Stomach (tissue), 4 donors: ENCODE data around the gene COL5A1.

Experiments used
- CTCF ChIP-seq, 7 experiments: fragments of 450-650 bp in 4 of 7; fragments of 200-600 bp in 3 of 7; sonication (generic) in 3 of 7; IDR thresholded peaks; one replicate each; pipeline ENCODE4 v1.5.1; 2016 to 2019; ENCODE audit warnings: antibody characterized with exemption in 7 of 7, control low read depth in 2 of 7, mild to moderate bottlenecking in 1 of 7
- EP300 ChIP-seq: sonication (generic); formaldehyde crosslinking; IDR thresholded peaks from one replicate; pipeline ENCODE4 v1.6.1; 2017; ENCODE audit warnings: antibody characterized with exemption
- POLR2A ChIP-seq, 4 donors: fragments of 450-650 bp; IDR thresholded peaks; one replicate each; pipeline ENCODE4 v1.6.1; 2016; ENCODE audit warnings: antibody characterized with exemption in 4 of 4, control low read depth in 2 of 4, mild to moderate bottlenecking in 1 of 4, moderate library complexity in 1 of 4
- POLR2AphosphoS5 ChIP-seq, 3 donors: sonication (generic); formaldehyde crosslinking; IDR thresholded peaks; one replicate each; pipeline ENCODE4 v1.6.1; 2016; ENCODE audit warnings: antibody characterized with exemption in 3 of 3

- no peak for TF ChIP-seq CTCF (IDR thresholded peaks at IDR 0.05)
- no peak for TF ChIP-seq POLR2A (IDR thresholded peaks at IDR 0.05)
- TF ChIP-seq POLR2AphosphoS5 (IDR thresholded peaks at IDR 0.05) = no peak
- TF ChIP-seq EP300 = no peak
These were observed 66.4 kb downstream of the COL5A1 start for GRCh38 chr9:134707731-134708671.
